IPS-15b (cell line): ENCODE measurements around the gene PACS2.
"Not testable (repeated sequence)": the region's sequence is repeated elsewhere in the genome, so short reads cannot be mapped to it uniquely, and the experiment has no call there.

Experiments used
- H3K27me3 ChIP-seq: one replicate; pipeline ENCODE4 v1.6.1; 2013; ENCODE audit warnings: low read length; ENCODE audit not compliant: control insufficient read depth, insufficient read depth
- H3K36me3 ChIP-seq: one replicate; pipeline ENCODE4 v1.6.1; 2013; ENCODE audit warnings: low read length; ENCODE audit not compliant: control insufficient read depth, insufficient read depth
- H3K4me1 ChIP-seq: one replicate; pipeline ENCODE4 v1.6.1; 2013; ENCODE audit warnings: mild to moderate bottlenecking, low read length; ENCODE audit not compliant: control insufficient read depth, insufficient read depth
- H3K4me3 ChIP-seq: one replicate; pipeline ENCODE4 v1.5.1; 2013; ENCODE audit warnings: low read depth, low read length
- H3K9ac ChIP-seq: one replicate; pipeline ENCODE4 v1.6.1; 2013; ENCODE audit warnings: low read depth, mild to moderate bottlenecking, low read length
- H3K9me3 ChIP-seq: one replicate; pipeline ENCODE4 v1.6.1; 2013; ENCODE audit warnings: mild to moderate bottlenecking, low read length; ENCODE audit not compliant: control insufficient read depth, insufficient read depth

Gene PACS2

DNA sequence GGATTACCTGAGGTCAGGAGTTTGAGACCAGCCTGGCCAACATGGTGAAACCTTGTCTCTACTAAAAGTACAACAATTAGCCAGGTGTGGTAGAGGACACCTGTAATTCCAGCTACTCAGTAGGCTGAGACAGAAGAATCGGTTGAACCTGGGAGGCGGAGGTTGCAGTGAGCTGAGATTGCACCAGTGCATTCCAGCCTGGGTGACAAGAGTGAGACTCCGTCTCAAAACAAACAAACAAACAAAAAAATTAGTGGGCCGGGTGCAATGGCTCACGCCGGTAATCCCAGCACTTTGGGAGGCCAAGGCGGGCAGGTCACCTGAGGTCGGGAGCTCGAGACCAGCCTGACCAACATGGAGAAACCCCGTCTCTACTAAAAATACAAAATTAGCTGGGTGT, 46.9 kb downstream of the PACS2 start:
- not testable (repeated sequence) for H3K9me3 ChIP-seq, H3K4me1 ChIP-seq, H3K9ac ChIP-seq, H3K27me3 ChIP-seq, H3K36me3 ChIP-seq, H3K4me3 ChIP-seq

DNA sequence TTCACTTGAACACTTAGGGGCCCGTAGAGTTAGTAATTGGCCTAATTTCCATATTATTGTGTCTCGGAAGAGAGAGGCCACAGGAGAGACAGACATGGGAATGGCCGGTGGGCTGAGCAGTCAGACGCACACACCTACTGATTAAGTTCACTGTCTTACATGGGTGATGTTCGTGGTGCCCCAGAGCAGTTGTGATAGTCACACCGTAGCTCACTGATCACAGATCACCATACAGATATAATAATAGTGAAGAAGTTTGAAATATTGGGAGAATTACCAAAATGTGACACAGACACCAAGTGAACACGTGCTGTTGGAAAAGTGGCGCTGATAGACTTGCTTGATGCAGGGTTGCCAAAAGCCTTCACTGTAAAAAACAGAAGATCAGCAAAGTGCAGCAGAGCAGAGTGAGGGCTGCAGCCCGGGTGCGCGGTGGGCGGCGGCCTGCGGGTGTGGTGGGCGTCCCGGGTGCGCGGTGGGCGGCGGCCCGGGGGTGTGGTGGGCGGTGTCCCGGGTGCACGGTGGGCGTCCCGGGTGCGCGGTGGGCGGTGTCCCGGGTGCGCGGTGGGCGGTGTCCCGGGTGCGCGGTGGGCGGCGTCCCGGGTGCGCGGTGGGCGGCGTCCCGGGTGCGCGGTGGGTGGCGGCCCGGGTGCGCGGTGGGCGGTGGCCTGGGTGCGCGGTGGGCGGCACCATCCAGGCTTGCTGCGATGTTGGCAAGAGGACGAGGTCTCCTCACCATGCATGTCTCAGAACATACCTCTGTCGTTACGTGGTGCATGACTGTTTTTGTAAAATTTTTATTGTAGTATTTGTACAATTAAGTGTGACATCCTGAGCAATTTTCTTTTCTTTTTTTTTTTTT, 49.5 kb downstream of the PACS2 start:
- no peaks in the 10 kb centered on the region for H3K9me3 ChIP-seq
- peaks cover 5% of the 10 kb centered on the region for H3K36me3 ChIP-seq
- H3K27me3 ChIP-seq, result no peaks in the 10 kb centered on the region
- H3K4me3 ChIP-seq, result no peak overlapping the region
- H3K4me1 ChIP-seq, result no peaks in the 10 kb centered on the region
- no peak overlapping the region for H3K9ac ChIP-seq

DNA sequence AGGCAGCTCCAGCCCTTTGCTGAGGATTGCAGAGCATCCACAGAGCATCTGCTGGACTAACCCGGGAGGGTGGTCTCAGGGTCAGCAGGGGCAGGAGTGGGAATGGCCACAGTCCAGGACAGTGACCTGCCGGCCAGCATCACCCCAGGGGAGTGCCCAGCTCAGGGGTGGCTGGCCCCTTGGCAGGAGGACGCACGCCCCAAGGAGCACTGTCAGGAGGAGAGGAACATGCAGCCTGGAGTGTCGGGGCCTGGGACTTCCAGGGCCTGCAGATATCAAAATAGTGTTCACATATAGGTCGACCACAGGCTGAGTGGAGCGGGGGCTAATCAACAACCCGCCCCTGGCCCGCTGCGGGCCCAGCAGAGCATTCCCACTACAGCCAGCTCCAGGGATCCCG, 50.6 kb downstream of the PACS2 start:
- Histone ChIP-seq H3K4me3 (no peak overlapping the region), H3K9me3 (no peaks in the 10 kb centered on the region), H3K27me3 (no peaks in the 10 kb centered on the region), H3K9ac (no peak overlapping the region), H3K36me3 (peaks cover 5% of the 10 kb centered on the region), H3K4me1 (no peaks in the 10 kb centered on the region)

DNA sequence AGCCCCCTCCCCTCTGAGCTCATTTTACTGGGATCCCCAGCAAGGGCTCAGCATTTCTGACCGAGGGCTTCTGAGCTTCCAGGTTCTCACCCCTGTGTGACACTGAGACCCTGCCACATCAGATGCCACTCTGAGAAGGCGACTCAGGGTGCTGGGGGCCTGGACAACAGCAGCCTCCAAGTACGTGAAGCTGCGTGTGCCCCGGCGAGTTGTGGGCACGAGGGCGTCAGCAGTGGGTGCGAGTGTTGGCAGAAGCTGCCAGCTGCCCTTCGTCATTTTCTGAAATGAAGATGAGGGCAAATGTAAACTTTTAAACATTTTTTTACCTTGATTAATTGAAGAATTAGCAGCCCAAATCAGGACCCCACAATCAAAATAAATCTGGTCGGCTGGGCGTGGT, 51.1 kb downstream of the PACS2 start:
- H3K4me3 ChIP-seq, result no peak overlapping the region
- no peak overlapping the region for H3K9ac ChIP-seq
- peaks cover 3% of the 10 kb centered on the region for H3K36me3 ChIP-seq
- no peaks in the 10 kb centered on the region for H3K4me1 ChIP-seq
- no peaks in the 10 kb centered on the region for H3K27me3 ChIP-seq
- H3K9me3 ChIP-seq, result no peaks in the 10 kb centered on the region

DNA sequence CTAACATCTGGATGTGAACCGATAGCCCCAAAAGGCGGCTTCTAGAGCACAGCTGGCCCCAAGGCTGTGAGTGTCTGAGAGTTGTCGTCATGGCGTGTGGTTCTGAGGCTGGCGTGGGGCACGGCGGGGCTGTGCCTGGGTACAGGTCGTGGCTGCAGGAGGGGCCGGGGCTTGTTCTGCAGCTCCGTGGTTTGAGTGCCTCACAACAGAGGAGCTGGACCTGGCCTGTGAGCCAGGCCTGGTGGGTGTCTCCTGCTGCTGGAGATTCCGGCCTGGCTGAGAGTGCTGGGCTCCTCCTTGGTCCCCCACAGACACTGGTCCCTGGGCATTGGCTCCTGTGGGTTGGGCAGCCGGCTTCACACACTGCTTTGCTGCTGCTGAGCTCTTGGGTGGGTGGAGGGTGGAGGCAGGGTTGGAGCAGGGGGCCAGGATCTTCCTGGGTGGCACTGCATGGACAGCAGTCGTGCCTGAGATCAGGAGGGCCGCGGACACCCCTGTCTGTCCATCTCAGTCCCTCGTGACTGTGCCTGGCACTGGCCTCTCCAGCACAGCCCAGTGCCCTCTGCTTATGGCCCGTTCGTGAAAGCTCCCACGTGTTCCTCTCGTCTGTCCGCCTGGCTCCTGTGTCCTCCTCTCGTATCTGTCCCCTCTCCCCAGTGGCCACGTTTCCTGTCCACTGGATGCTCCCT, 52.0 kb downstream of the PACS2 start:
- H3K27me3 ChIP-seq, result no peaks in the 10 kb centered on the region
- no peak overlapping the region for H3K9ac ChIP-seq
- no peaks in the 10 kb centered on the region for H3K9me3 ChIP-seq
- H3K36me3 ChIP-seq, result no peaks in the 10 kb centered on the region
- H3K4me3 ChIP-seq, result no peak overlapping the region
- no peaks in the 10 kb centered on the region for H3K4me1 ChIP-seq

DNA sequence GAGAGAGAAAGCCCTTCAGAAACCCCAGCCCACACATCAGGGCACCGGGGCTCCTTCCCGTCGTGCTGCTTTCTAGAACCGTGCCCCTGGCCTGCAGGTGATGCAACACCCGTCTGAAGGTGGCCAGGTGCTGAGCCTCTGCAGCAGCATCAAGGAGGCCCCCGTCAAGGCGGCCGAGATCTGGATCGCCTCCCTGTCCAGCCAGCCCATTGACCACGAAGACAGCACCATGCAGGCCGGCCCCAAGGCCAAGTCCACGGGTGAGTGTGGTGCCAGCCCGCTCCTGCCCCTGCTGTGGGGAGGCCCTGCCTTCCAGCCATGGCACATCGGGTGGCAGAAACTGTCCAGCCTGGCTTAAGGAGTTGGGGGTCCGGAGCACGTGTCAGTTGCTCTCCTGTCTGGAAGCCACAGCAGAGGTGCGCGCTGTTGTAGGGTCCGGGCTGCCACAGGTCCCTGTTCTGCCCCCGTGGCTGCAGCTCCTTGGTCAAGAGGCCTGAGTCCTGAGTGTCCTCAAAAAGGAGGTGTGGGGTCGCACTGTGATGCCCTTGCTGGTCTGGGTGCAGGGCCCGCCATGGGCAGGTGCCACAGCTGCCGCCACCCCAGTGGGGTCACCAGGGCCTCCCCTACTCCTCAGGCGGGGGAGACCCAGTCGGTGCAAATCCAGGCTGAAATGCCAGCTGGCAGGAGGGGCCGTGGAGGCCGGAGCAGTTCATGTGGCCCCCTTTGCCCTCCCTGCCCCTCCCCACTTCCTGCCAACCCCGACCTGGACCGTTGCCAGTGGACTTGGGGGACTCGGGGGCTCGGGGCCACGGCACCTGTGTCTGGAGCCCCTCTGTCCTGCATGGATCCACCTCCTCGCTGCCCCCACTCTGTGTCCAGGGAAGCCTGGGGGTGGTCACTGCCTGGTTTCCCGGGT, 52.8 kb downstream of the PACS2 start:
- Histone ChIP-seq H3K9me3 (no peaks in the 10 kb centered on the region), H3K27me3 (no peaks in the 10 kb centered on the region), H3K9ac (no peak overlapping the region), H3K4me1 (no peaks in the 10 kb centered on the region), H3K36me3 (no peaks in the 10 kb centered on the region), H3K4me3 (no peak overlapping the region)

DNA sequence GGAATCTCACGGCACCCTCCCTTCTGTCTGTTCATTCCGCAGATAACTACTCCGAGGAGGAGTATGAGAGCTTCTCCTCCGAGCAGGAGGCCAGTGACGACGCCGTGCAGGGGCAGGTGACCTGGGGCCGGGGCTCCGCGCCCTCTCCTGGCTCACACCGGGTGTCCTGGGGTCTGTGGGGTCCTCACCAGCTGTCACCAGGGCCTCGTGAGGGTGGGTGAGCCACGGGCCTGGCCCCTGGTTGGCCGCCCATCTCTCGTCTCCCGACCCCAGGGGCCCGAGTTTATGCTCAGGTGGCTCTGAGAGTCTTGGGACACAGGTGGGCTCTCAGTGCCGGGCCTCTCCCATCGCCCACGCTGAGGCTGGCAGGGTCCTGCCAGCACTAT, 53.5 kb downstream of the PACS2 start:
- Histone ChIP-seq H3K9ac (no peak overlapping the region), H3K27me3 (no peaks in the 10 kb centered on the region), H3K4me1 (no peaks in the 10 kb centered on the region), H3K4me3 (no peak overlapping the region), H3K9me3 (no peaks in the 10 kb centered on the region), H3K36me3 (no peaks in the 10 kb centered on the region)

DNA sequence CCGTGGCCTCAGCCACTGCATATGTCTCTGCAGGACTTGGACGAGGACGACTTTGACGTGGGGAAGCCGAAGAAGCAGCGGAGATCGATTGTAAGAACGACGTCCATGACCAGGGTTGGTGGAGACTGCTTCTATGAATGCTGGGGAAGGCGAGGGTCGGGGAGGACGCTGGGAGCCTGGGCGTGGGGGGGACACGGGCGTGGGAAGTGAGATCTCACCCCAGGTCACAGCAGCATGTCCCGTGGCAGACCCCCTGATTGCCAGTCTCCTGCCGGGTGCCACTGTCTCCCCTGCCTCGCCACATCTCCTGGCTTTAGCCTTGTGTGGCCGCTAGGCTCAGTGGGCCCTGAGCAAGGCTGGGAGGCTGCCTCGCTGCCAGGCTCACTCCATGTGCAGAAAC, 53.9 kb downstream of the PACS2 start:
- Histone ChIP-seq H3K36me3 (no peaks in the 10 kb centered on the region), H3K9ac (no peak overlapping the region), H3K9me3 (no peaks in the 10 kb centered on the region), H3K4me3 (no peak overlapping the region), H3K4me1 (no peaks in the 10 kb centered on the region), H3K27me3 (no peaks in the 10 kb centered on the region)

DNA sequence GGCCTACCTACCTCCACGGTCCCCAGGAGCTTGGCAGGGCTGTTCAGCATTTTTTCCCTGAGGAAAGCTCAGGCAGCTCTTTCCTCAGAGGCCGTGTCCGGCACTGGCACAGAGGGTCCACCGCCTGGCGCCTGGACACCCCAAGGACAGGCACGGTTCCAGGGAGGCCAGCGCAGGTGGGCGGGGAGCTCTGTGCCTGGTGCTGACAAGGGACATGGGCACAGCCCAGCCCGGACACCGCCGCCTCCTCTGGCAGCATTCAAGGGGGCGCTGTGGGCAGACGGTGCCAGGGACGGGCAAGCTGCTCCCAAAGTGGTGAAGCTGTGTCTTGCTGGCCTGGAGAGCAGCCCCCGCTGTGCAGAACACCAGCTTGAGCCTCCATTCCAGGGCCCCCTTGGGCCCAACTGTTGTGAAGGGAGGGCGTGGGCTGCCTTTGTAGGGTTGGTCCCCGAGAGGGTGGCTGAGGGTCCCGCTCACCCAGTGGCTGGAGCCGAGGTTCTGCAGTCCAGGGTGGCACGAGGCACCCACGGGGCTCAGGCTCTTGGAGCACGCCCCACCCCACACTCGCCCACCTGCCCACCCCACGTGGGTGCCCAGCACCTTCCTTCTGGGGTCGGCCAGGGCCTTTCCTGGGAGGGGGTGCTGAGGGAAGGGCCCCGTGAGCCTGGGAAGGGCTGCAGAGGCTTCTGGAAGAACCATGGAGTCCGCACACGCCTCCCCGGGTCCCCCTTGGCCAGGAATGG, 54.5 kb downstream of the PACS2 start:
- H3K9ac ChIP-seq, result no peak overlapping the region
- no peak overlapping the region for H3K4me3 ChIP-seq
- H3K9me3 ChIP-seq, result no peaks in the 10 kb centered on the region
- H3K36me3 ChIP-seq, result no peaks in the 10 kb centered on the region
- H3K27me3 ChIP-seq, result no peaks in the 10 kb centered on the region
- no peaks in the 10 kb centered on the region for H3K4me1 ChIP-seq

DNA sequence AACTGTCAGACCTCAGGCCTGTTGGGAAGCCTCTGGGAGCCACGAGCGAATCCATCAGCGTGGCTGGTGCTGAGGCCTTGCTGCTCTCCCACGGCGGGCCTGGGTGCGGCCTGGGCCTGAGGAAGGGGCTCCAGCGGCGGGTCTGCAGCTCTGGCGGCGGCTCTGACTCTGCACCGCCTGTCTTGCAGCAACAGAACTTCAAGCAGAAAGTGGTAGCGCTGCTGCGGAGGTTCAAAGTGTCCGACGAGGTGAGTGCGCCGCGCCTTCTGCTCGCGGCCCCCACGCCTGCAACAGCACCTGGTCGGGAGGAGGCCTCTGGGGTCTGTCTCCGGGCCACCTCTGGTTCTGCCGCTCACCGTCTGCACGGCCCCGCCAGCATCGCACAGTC, 55.1 kb downstream of the PACS2 start:
- Histone ChIP-seq H3K4me1 (no peaks in the 10 kb centered on the region), H3K4me3 (no peak overlapping the region), H3K27me3 (no peaks in the 10 kb centered on the region), H3K9ac (no peak overlapping the region), H3K9me3 (no peaks in the 10 kb centered on the region), H3K36me3 (no peaks in the 10 kb centered on the region)

DNA sequence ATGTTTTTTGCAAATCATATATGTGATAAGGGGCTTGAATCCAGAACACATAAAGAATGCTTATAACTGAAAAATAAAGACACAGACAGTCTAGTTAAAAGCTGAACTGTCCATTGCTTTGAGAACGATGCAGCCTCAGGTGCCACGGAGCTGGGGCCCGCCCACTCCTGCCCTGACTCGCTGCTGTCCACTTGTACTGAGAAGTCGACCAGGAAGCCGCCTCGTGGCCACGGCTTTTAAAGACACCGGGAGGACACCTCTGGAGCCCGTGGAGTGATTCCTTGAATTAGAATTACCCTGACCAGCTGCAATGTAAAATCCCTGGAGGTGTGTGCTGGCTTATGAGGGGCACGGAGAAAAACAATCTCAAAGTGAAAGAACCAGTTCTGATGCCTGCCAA, 59.8 kb downstream of the PACS2 start:
- Histone ChIP-seq H3K36me3 (no peaks in the 10 kb centered on the region), H3K9me3 (no peaks in the 10 kb centered on the region), H3K9ac (no peak overlapping the region), H3K4me1 (no peaks in the 10 kb centered on the region), H3K27me3 (no peaks in the 10 kb centered on the region), H3K4me3 (no peak overlapping the region)
